HEK293T (cell line): ENCODE measurements around the gene KLHL22.

Experiments
- ELF4 ChIP-seq: fragments of 450-650 bp; IDR thresholded peaks from 2 replicates; pipeline ENCODE4 v1.6.1; 2017; ENCODE audit warnings: antibody characterized with exemption
- FOXA1 ChIP-seq: fragments of 450-650 bp; IDR thresholded peaks from 2 replicates; pipeline ENCODE4 v1.6.1; 2016; ENCODE audit warnings: mild to moderate bottlenecking
- FOXK2 ChIP-seq: fragments of 450-650 bp; IDR thresholded peaks from 2 replicates; pipeline ENCODE4 v1.6.1; 2016; ENCODE audit warnings: mild to moderate bottlenecking
- SP1 ChIP-seq: fragments of 450-650 bp; IDR thresholded peaks from 2 replicates; pipeline ENCODE4 v1.6.1; 2017
- SUZ12 ChIP-seq: fragments of 450-650 bp; IDR thresholded peaks from 2 replicates; pipeline ENCODE4 v1.6.1; 2016; ENCODE audit warnings: mild to moderate bottlenecking

DNA sequence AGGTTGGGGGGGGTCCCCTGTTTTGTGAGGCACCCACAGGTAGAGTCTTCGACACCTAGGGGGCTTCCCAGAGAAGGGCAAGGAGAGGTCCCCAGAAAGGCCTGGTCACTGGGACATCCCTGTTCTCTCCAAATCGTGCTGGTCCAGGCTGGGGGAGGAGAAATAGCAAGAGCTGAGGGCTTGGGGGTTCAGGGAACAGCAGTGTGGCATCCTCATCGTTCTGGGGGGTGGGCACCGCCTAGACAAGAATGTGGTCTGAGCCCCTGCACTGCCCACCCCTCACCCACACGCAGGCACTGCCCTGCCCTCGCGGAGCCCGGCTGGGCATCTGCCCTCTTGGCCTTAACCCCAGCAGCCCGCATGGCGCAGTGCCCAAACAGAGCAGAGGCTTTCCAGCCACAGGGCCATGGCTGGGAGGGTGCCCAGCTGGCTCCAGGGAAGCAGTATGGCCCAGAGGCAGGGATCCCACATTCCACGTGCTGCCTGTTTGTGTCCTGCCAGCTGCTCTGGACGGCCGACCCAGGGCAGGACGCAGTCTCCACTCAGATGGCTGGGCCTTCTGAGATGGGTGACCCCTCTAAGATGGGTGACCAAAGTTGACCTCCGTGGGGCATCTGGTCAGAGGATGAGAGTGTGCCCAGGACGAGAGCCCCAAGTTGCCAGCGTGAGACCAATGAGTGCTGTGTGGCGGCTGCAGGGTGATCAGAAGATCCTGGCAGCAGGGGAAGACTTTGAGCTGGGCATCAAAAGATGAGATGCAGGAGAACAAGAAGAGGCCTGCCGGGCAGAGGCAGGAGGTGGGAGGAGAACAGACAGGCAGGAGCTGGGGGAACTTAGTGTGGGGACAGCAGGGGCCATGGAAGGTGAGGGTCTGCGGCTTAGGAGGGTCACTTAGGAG, 72.3 kb downstream of the KLHL22 start:
- no peak for TF ChIP-seq SP1
- no peak for TF ChIP-seq FOXA1
- no peak for TF ChIP-seq SUZ12
- TF ChIP-seq ELF4: no peak
- TF ChIP-seq FOXK2: no peak
